Measurements from ENCODE around the gene CEACAM19.
"Not testable (repeated sequence)": the region's sequence is repeated elsewhere in the genome, so short reads cannot be mapped to it uniquely, and the experiment has no call there.

CEACAM19 gene, protein sequence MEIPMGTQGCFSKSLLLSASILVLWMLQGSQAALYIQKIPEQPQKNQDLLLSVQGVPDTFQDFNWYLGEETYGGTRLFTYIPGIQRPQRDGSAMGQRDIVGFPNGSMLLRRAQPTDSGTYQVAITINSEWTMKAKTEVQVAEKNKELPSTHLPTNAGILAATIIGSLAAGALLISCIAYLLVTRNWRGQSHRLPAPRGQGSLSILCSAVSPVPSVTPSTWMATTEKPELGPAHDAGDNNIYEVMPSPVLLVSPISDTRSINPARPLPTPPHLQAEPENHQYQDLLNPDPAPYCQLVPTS

DNA sequence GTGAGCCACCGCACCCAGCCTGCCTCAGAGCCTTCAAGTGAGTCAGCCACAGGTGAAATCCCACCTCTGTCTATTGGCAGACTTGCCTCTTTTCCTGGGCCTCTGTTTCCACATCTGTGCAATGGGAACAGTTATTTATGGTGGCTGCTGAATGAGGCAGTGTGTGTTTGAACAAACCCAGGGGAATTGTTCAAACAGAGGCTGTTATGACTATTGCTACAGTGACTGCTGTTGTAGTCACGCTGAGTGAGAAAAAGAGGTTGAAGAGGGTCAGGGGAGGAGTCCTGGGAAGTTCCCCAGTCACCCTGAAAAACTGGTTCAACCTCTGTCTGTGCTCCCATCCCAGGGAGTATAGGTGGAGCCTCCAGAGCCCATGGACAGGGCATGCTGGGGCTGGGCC is at the start of gene CEACAM19:
Gene CEACAM19, plus strand, starts transcription at position 83 of the 400 bp plus-strand sequence. CDS start 450 bp downstream, outside the sequence.
- no peak for DNase-seq (ENCODE audit: low read depth in 1 of 2, low spot score in 1 of 2)

DNA sequence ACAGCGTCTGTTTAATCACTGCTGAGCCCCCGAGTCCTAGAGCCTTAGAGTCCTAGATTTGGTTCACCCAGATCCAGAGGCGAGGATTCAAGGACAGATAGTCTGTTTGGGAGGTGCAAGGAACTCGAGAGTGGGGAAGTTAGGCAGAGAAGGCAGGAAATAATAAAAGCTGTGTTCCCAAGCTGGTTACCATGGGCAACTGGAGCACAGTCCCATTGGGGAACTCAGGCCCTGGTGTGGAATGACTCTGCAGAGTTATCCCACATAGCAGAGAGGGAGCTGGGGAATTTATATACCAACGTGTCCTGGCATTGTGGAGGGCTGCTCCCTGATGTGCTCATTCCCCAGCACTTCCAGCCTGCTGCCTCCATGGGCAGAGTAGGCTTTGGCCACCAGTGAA is 48.2 kb upstream of the CEACAM19 start:
- DNase-seq (ENCODE audit: low read depth in 1 of 2, low spot score in 1 of 2) = no peak

DNA sequence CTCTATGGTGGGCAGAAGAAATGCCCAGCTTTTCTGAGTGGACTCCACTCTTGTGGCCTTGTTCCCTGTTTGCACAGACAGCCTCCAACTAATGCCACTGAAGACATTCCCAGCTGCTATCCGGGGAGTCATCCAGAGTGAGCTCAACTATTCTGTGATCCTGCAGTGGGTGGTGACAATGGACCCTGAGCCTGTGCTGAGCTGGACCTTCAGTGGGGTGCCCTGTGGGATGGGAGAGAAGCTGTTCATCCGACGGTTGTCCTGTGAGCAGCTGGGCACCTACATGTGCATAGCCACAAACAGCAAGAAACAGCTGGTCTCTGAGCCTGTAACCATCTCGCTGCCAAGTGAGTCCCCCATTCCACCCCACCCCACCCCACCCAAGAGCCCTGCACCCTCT is 47.7 kb upstream of the CEACAM19 start:
- no peak for DNase-seq (ENCODE audit: low read depth in 1 of 2, low spot score in 1 of 2)

DNA sequence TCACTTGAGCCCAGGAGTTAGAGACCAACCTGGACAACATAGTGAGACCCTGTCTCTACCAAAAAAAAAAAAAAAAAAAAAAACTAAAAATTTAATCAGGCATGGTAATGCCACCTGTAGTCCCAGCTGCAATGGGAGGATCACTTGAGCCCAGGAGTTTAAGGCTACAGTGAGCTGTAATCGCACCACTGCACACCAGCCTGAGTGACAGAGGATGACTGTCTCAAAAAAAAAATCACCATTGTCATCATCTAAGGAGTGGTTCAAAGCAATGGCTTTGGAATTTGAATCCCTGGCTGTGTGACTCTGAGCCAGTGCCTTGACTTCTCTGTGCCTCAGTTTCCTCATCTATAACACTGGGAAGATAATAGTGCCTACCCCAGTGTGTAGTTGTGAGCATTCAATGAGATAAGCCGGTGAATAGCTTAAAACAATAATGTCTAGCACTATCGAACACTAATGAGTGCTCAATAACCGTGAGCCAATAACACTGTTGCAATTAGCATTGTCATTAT is 46.4 kb upstream of the CEACAM19 start:
- DNase-seq (ENCODE audit: low read depth in 1 of 2, low spot score in 1 of 2) = no peak

DNA sequence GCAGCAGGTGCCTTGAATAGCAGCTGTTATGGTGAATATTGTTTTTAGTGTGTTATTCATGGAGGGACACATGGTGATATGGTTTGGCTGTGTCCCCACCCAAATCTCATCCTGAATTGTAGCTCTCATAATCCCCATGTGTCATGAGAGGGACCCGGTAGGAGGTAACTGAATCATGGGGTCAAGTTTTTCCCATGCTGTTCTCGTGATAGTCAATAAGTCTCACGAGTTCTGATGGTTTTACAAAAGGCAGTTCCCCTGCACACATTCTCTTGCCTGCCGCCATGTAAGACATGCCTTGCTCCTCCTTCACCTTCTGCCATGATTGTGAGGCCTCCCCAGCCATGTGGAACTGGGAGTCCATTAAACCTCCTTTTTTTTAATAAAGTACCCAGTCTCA is 45.6 kb upstream of the CEACAM19 start:
- DNase-seq (ENCODE audit: low read depth in 1 of 2, low spot score in 1 of 2) = not testable (repeated sequence)

DNA sequence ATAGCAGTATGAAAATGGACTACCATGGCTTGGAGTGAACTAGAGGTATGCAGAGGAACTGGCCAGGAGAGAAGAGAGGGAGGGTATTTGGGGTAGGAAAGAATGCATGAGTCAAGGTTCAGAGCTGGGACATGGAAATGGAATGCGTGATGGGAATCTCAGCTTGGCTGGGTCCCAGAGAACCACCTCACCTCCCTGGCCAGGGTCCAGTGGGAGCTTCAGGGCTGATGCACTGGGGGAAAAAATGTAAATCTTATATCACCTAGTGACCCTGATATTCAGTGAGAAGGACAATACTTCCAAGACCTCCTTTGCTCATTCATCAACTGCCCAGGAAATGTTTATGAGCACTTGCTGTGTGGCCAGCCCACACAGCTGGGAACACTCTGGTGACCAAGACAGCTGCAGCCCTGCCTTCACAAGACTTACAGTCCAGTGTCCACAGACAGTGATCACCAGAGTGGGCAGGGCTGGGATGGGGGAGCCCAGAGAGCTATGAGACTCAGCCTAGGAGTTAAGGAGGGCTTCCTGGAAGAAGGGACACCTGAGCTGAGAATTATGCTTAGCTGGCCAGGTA is 45.1 kb upstream of the CEACAM19 start:
- no peak for DNase-seq (ENCODE audit: low read depth in 1 of 2, low spot score in 1 of 2)

DNA sequence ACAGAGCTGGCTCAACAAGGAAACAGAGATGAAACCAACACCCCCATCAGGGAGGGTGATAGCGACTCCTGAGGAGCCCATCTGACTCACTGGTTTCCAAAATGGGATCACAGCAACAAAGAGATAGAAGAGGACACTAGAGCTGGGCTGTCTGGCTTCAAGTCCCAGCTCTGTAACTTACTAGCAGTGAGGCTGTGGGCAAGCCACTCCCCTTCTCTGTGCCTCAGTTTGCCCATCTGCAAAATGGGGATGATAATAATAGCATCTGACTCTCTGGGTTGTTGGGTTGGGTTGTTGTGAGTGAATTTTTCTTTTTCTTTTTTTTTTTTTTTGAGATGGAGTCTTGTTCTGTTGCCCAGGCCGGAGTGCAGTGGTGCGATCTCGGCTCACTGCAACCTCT is 43.7 kb upstream of the CEACAM19 start:
- DNase-seq (ENCODE audit: low read depth in 1 of 2, low spot score in 1 of 2) = no peak

DNA sequence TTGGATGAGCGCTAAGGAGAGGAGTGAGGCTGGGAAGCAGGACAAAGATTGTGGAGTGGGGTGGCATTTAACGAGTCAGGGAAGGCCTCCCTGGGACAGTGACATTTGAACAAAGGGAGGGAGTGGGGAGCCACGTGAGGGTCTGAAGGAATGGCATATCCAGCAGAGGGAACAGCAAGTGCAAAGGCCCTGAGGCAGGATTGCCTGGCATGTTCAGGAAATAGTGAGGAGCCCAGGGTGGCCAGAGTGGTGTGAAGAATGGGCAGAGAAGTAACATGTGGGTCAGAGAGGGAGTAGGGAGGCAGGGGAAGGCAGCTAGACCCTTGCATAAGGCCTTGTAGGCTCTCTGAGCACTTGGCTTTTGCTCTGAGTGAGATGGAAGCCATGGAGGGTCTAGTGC is 42.5 kb upstream of the CEACAM19 start:
- no peak for DNase-seq (ENCODE audit: low read depth in 1 of 2, low spot score in 1 of 2)

DNA sequence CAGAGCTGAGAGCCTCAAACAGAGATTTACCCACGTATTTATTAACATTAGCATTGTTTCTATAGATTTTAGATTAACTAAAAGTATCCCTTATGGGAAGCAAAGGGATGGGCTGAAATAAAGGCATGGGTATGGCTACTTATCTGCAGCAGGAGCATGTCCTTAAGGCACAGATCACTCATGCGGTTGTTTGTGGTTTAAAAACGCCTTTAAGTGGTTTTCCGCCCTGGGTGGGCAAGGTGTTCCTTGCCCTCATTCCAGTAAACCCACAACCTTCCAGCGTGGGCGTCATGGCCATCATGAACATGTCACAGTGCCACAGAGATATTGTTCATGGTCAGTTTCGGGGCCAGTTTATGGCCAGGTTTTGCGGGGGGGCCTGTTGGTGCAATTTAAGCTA is 39.7 kb upstream of the CEACAM19 start:
- DNase-seq (ENCODE audit: low read depth in 1 of 2, low spot score in 1 of 2) = not testable (repeated sequence)

DNA sequence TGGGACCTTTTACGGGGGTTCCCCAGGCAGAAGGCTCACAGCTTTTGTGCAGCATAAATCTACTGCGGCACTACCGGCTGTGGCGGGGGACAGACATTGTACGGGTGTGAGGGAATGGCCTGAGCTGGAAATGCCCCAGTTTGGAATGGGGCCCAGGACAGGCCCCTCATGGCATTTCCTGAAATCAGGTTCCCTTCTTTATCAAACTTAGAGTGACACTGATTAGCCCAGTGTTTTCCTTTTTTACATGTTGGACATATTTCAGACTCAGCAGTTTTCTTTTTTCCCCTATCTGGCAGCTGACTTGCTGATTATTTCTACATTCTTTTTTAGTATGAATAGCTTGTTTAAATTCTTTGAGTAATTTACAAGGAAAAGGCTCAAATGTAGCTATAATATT is 37.2 kb upstream of the CEACAM19 start:
- DNase-seq (ENCODE audit: low read depth in 1 of 2, low spot score in 1 of 2) = not testable (repeated sequence)

DNA sequence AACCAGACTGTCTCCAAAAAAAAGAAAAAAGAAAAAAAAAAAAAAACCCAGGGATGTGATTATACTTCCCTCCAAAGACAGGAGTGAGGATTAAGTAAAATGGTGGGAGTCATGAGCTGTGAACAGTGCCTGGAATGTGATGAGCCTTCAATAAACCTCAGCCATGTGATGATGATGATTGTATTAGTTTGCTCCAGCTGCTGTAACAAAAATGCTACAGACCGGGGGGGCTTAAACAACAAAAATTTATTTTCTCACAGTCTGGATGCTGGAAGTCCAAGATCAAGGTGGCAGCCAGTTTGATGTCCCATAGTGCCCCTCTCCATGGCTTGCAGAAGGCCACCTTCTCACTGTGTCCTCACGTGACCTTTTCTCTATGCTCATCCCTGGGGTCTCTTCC is 36.5 kb upstream of the CEACAM19 start:
- DNase-seq (ENCODE audit: low read depth in 1 of 2, low spot score in 1 of 2) = no peak

DNA sequence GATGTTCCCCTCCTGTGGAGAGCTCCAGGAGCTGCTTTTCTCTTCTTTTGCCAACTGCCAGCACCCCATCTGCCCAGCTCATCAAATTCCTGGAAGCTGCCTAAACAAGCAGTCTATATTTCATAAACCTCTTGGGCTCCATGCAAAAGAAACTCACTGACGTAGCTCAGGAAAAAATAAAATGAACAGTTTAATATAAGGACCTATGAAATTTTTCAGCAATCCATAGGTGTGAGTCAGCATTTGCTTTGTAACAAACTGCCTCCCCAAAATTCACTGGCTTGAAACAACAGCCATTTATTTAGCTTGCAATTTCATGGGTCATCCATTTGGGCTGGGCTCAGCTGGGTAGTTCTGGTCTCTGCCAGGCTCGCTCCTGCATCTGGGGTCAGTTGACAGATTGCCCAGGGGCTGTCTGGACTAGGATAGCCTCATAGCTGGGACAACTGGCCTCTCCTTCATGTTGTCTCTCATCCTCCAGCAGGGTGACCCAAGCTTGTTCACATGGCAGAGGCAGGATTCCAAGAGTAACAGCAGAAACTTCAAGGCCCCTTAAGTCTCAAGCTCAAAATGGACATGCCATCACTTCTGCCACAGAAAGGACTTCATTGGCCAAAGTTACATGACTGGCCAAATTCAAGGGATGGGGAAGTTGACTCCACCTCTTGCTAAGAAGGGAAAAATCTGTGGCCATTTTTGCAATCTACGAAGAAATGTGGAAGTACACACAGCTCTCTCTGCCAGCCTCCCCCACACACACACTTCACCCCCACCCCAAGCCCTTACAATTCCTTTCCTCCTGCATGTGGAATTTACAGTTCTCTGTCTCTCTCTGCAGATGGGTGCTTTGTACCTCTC is 35.5 kb upstream of the CEACAM19 start:
- DNase-seq (ENCODE audit: low read depth in 1 of 2, low spot score in 1 of 2) = no peak

DNA sequence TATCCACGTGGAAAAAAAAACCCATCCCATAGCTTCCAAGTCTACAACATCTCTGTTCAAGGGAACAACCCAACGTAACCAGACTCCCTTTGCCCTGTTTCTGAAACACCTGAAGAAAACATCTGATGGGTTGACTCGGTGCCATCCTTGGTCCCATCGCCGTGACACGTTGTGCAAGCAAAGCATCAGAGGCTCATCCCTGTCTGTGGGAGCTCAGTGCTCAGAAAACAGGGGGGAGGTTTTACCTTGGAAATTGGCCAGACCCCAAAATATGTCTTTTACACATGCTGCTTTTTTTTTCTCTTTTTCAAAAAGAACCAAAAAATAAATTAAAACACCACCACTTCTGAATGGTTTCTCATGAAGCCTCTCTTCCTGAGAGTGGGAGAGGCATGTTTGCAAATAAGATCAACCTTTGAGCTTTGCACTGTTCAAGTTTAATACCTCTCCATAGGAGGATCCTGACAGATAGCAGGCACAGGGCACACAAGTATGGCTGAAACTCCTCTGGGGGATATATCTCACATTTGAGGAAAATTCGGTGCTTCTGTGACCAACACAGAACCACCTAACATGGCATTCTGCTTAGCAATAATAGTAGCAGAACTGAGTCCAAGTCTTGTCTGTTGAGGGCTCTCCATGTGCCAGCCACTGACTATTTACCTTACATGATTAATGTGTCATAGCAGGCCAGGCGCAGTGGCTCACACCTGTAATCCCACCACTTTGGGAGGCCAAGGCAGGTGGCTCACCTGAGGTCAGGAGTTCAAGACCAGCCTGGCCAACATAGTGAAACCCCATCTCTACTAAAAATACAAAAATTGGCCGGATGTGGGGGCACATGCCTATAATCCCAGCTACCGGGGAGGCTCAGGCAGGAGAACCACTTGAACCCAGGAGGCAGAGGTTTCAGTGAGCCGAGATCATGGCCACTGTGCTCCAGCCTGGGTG is 34.6 kb upstream of the CEACAM19 start:
- DNase-seq (ENCODE audit: low read depth in 1 of 2, low spot score in 1 of 2) = no peak

DNA sequence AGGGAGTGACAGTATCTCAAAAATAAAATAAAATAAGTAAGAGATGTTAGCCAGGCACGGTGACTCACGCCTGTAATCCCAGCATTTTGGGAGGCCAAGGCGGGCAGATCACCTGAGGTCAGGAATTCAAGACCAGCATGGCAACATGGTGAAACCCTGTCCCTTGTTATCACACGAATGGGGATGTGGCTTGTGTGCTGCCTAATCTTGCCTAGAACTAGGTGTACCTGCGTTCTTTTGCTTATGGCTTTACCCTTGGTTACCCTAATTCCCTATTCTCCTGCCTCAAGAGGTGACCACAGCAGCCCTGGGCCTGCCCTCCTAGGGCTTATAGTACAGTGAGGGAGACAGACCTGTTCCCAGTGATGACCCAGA is 33.9 kb upstream of the CEACAM19 start:
- no peak for DNase-seq (ENCODE audit: low read depth in 1 of 2, low spot score in 1 of 2)

DNA sequence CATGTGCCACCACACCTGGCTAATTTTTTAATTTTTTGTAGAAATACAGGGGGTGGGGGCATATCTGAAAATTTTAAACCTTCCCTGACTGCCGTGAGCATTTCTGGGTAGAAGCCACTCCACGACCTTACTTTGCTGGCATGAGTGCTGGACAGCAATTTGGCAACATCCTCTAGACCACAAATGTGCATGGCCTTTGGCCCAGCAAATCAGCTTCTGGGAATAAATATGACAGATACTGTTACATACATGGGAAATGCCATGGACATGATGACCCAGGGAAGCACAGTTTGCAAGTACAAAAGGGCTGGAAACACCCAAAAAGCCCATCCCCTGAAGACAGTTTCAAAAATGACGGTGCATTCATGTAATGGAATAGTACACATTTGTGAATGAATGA is 30.8 kb upstream of the CEACAM19 start:
- DNase-seq (ENCODE audit: low read depth in 1 of 2, low spot score in 1 of 2) = no peak

DNA sequence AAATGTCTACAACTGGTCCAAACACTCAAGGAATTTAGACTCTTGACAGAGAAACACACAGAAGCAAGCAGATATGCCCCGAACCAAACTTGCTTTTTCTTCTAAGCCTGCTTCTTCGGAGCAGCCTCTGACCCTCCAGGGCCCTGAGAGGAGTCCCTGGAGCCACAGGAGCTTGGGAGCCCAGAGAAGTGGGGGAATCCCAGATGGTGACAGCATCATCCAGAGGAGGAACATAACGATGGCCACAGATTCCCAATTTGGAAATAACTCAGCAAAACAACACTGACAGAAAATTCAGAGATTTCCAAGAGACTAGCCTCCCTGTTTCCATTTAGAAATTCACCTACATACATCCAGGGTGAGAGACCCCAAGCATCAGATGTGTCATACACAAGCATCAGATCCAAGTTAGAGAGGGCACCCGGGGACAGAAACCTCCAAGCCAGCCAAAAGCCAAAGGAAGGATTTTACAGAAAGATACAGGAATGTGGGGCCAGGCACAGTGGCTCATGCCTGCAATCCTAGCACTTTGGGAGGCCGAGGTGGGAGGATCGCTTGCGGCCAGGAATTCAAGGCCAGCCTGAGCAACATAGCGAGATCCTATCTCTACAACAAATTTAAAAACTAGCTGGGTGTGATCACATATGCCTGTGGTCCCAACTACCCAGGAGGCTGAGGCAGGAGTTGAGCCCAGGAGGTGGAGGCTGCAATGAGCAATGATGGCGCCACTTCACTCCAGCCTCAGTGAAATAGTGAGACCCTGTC is 29.6 kb upstream of the CEACAM19 start:
- no peak for DNase-seq (ENCODE audit: low read depth in 1 of 2, low spot score in 1 of 2)

DNA sequence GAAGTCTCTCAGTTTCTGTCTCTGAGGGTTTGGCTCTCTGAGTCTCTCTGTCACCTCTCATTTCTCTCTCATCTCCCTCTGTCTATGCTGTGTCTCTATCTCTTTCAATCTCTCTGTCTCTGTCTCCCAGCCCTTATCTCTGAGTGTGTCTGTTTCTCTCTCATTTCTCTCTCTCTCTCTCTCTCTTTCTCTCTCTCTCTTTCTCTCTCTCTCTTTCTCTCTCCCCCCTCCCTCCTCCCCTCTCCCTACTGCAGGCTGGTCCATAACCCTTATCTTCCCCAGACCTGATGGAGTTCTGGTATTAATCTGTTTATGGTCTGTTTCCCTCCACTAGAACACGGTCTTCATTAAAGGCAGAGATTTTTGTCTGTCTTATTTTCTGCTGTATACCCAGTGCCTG is 28.9 kb upstream of the CEACAM19 start:
- DNase-seq (ENCODE audit: low read depth in 1 of 2, low spot score in 1 of 2) = no peak

DNA sequence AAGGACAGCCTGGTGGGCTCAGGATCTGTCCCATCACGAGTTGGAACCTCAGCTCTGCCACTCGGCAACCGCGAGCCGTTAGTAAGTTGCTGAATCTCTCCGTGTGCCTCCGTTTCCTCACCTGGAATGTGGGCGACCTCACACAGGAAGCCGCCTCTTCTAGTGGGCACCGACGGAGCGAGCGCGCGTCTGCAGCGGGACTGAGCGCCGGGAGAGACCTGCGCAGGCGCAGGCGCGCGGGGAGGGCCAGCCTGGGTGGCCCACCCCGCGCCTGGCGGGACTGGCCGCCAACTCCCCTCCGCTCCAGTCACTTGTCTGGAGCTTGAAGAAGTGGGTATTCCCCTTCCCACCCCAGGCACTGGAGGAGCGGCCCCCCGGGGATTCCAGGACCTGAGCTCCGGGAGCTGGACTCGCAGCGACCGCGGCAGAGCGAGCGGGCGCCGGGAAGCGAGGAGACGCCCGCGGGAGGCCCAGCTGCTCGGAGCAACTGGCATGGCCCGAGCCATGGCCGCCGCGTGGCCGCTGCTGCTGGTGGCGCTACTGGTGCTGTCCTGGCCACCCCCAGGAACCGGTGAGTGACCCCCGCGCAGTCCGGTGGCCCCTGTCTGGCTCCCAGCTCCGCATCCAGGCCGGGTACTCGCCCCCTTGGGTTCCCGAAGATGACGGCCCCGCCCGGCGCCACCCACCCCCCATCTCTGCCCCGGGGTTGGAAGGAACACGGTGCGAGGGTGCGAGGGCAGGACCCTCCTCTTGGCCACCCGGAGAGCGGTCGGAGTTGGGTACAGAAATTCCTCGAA is 27.5 kb upstream of the CEACAM19 start, which contains the start of gene PVR:
Gene PVR, plus strand, starts transcription at position 306 of the 797 bp plus-strand sequence. Its CDS starts 187 bp downstream, at position 493.
- peak in 1 of 2 donors; percentile 23 for DNase-seq (ENCODE audit: low read depth in 1 of 2, low spot score in 1 of 2)

DNA sequence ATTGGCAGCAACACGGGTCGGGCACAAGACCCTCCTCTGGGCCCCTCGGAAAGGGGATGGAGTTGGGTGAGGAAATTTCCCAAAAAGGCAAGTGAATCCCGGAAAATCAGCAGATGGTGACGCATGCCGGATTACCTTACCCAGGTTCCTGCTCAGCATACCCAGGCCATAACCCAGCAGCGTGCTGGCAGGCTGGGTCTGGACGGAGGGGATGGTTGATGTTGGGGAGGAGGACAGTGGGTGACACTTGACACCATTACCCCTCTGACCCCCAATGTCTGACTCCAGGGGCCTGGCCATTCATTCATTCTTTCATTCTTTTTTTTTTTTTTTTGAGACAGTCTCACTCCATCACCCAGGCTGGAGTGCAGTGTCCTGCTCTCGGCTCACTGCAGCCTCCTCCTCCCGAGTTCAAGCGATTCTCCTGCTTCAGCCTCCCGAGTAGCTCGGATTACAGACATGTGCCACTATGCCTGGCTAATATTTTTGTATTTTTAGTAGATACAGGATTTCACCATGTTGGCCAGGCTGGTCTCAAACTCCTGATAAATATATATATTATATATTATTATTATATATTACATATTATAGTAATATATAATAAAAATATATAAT is 26.8 kb upstream of the CEACAM19 start:
- DNase-seq (ENCODE audit: low read depth in 1 of 2, low spot score in 1 of 2) = no peak

All from activated CD4-positive, alpha-beta T cell treated with anti-CD3 and anti-CD28 coated beads, Interleukin-2, amount 50 U/mL, for 24 hours (primary cell).